HepG2 (cell line): Measurements from ENCODE around the gene TOMM22. TPM values are rescaled to one million over a fixed set of nuclear protein-coding genes. Genes with fewer than 3 reads are reported as not detected.

Source experiments
- MYNN ChIP-seq: sonication (generic); formaldehyde crosslinking; IDR thresholded peaks from 2 replicates; pipeline ENCODE4 v1.4.0; 2020; ENCODE audit warnings: mild to moderate bottlenecking, low read depth, missing genetic modification reagents
- NR2F6 ChIP-seq, 2 experiments: IDR thresholded peaks; 2 replicates each; pipeline ENCODE4 v1.6.1; 2016; ENCODE audit warnings: antibody characterized with exemption in 1 of 2, mild to moderate bottlenecking in 1 of 2
- THAP7 ChIP-seq: sonication (generic); formaldehyde crosslinking; IDR thresholded peaks from 2 replicates; pipeline ENCODE4 v1.8.1; 2023; ENCODE audit warnings: mild to moderate bottlenecking, missing genetic modification reagents
- YY1 ChIP-seq: IDR thresholded peaks from 2 replicates; pipeline ENCODE4 v1.6.1; 2011; ENCODE audit warnings: low read length, low read depth, moderate library complexity, mild to moderate bottlenecking; ENCODE audit not compliant: insufficient read depth, insufficient replicate concordance
- ZFP36L1 ChIP-seq: sonication (generic); formaldehyde crosslinking; IDR thresholded peaks from 2 replicates; pipeline ENCODE4 v1.8.0; 2022; ENCODE audit warnings: mild to moderate bottlenecking, missing genetic modification reagents, moderate library complexity
- ZNF280D ChIP-seq: sonication (generic); formaldehyde crosslinking; IDR thresholded peaks from 2 replicates; pipeline ENCODE4 v1.5.1; 2020; ENCODE audit warnings: mild to moderate bottlenecking, missing genetic modification reagents
- ZNF282 ChIP-seq: fragments of 450-650 bp; IDR thresholded peaks from 2 replicates; pipeline ENCODE4 v1.6.1; 2018; ENCODE audit not compliant: partially characterized antibody
- ZNF597 ChIP-seq: sonication (generic); formaldehyde crosslinking; IDR thresholded peaks from 2 replicates; pipeline ENCODE4 v1.5.0; 2020; ENCODE audit warnings: missing genetic modification reagents
- ZNF747 ChIP-seq: sonication (generic); formaldehyde crosslinking; IDR thresholded peaks from 2 replicates; pipeline ENCODE4 v1.8.1; 2023; ENCODE audit warnings: missing genetic modification reagents, mild to moderate bottlenecking, borderline replicate concordance
- ZNF761 ChIP-seq: sonication (generic); formaldehyde crosslinking; conservative IDR thresholded peaks from 2 replicates; pipeline ENCODE4 v1.4.0; 2020; ENCODE audit warnings: mild to moderate bottlenecking, missing genetic modification reagents
- ZNF766 ChIP-seq: sonication (generic); formaldehyde crosslinking; IDR thresholded peaks from 2 replicates; pipeline ENCODE4 v1.5.0; 2020; ENCODE audit warnings: missing genetic modification reagents, borderline replicate concordance
- ZNF800 ChIP-seq: sonication (generic); formaldehyde crosslinking; IDR thresholded peaks from 2 replicates; pipeline ENCODE4 v1.4.0; 2020; ENCODE audit warnings: missing genetic modification reagents
- polyA plus RNA-seq, 8 experiments: library from polyadenylated mRNA; depleted of rRNA in 3 of 8; stranded (reverse) in 7 of 8; unstranded in 1 of 8; fragments of >200 nt; fragmentation: Illumina TruSeq in 4 of 8; extraction: Trizol in 4 of 8; gene quantifications; 2 replicates each; pipeline versions ENCODE4 v1.2.1 to v1.2.3, GENCODE V29; 2011 to 2016; ENCODE audit warnings: low read depth in 4 of 8, missing spikeins in 1 of 8, mixed read lengths in 1 of 8; ENCODE audit not compliant: insufficient read depth in 1 of 8
- total RNA-seq, 5 experiments: library from RNA; depleted of rRNA; stranded (reverse); fragments of >200 nt; fragmentation: Illumina TruSeq; extraction: Trizol; gene quantifications; 2 replicates each; pipeline ENCODE4 v1.2.3, GENCODE V29; 2016; ENCODE audit warnings: low read depth in 1 of 5
- TF ChIP-seq, protein P1 (sequence below): sonication (generic); formaldehyde crosslinking; IDR thresholded peaks from 2 replicates; pipeline ENCODE4 v1.8.0; 2022; ENCODE audit warnings: mild to moderate bottlenecking, missing genetic modification reagents
- TF ChIP-seq, protein P2 (sequence below): sonication (generic); formaldehyde crosslinking; IDR thresholded peaks from 2 replicates; pipeline ENCODE4 v1.5.0; 2020; ENCODE audit warnings: mild to moderate bottlenecking, missing genetic modification reagents, borderline replicate concordance

Gene TOMM22
- total and polyA plus RNA-seq, 2 of the 13 experiments (the other 11 are each of a cell fraction or from before 2014, with no cell fraction given) = 46.9 to 118 TPM

DNA sequence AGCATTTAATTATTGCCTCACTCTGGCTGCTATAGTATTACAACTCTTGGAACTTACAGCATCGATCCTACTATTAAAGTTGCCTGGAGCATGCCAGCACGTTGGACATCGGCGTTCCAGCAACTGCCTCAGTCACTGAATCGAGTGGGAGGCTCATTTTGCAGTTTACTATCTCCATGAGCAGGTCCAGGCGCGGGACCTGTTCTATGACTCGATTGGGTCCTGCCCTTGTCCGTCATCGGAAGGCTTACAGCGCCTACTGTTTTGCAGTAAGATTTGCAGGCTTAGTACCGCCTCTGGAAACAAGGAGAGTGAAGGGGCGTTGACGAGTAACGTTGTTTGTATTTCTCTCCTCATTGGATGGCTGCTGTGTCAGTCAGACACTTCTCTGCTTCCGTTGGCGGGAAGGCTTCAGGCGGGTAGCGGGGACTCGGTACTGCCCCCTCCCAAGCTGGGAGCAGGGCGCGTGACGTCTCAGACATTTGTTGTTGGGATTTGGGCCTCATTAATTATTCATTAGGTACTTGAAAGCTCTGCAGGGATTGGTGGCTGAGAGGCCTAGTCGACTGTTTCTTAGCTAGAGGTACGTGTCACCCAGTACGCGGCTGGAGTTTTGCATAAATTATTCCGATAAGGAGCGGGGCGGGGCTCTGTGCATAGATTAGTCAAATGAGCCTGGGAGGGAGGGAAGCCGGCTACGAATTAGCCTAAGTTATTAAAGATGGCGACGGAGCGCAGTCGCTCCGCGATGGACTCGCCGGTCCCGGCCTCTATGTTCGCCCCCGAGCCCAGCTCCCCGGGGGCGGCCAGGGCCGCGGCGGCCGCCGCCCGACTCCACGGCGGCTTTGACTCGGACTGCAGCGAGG lies 23.7 kb downstream of the TOMM22 start, which contains the start of gene GTPBP1 (continued):
- TF ChIP-seq, protein P1, sequence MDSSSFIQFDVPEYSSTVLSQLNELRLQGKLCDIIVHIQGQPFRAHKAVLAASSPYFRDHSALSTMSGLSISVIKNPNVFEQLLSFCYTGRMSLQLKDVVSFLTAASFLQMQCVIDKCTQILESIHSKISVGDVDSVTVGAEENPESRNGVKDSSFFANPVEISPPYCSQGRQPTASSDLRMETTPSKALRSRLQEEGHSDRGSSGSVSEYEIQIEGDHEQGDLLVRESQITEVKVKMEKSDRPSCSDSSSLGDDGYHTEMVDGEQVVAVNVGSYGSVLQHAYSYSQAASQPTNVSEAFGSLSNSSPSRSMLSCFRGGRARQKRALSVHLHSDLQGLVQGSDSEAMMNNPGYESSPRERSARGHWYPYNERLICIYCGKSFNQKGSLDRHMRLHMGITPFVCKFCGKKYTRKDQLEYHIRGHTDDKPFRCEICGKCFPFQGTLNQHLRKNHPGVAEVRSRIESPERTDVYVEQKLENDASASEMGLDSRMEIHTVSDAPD (CRISPR knock-in tag) = no peak
- no peak for TF ChIP-seq MYNN (CRISPR knock-in tag)
- peak; percentile 94 for TF ChIP-seq YY1
- no peak for TF ChIP-seq ZNF282
- TF ChIP-seq ZNF747 (CRISPR knock-in tag) = no peak
- TF ChIP-seq ZNF597 = no peak
- TF ChIP-seq ZNF280D (CRISPR knock-in tag) = no peak
- TF ChIP-seq, protein P2, sequence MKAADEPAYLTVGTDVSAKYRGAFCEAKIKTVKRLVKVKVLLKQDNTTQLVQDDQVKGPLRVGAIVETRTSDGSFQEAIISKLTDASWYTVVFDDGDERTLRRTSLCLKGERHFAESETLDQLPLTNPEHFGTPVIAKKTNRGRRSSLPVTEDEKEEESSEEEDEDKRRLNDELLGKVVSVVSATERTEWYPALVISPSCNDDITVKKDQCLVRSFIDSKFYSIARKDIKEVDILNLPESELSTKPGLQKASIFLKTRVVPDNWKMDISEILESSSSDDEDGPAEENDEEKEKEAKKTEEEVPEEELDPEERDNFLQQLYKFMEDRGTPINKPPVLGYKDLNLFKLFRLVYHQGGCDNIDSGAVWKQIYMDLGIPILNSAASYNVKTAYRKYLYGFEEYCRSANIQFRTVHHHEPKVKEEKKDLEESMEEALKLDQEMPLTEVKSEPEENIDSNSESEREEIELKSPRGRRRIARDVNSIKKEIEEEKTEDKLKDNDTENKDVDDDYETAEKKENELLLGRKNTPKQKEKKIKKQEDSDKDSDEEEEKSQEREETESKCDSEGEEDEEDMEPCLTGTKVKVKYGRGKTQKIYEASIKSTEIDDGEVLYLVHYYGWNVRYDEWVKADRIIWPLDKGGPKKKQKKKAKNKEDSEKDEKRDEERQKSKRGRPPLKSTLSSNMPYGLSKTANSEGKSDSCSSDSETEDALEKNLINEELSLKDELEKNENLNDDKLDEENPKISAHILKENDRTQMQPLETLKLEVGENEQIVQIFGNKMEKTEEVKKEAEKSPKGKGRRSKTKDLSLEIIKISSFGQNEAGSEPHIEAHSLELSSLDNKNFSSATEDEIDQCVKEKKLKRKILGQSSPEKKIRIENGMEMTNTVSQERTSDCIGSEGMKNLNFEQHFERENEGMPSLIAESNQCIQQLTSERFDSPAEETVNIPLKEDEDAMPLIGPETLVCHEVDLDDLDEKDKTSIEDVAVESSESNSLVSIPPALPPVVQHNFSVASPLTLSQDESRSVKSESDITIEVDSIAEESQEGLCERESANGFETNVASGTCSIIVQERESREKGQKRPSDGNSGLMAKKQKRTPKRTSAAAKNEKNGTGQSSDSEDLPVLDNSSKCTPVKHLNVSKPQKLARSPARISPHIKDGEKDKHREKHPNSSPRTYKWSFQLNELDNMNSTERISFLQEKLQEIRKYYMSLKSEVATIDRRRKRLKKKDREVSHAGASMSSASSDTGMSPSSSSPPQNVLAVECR = peak; percentile 29; the same call in 1 of the 2 replicates
- TF ChIP-seq ZFP36L1 = no peak
- TF ChIP-seq NR2F6 (IDR thresholded peaks at IDR 0.05) = no peak
- TF ChIP-seq NR2F6 (CRISPR knock-in tag; IDR thresholded peaks at IDR 0.05) = no peak
- peak; percentile 37; the same call in 1 of the 2 replicates for TF ChIP-seq ZNF761 (CRISPR knock-in tag)
- TF ChIP-seq ZNF800 (CRISPR knock-in tag) = no peak
- no peak for TF ChIP-seq THAP7 (CRISPR knock-in tag)
- TF ChIP-seq ZNF766 = no peak
